ENCODE measurements around the gene ZMYND12.
A peak's percentile ranks its signal among the peaks of the same experiment; 100 is the strongest.

ZMYND12 gene

GRCh38 chr1:42439940-42440339, 15.9 kb downstream of the ZMYND12 start:
- DNase-seq, result no peak

GRCh38 chr1:42434340-42434739, 21.5 kb downstream of the ZMYND12 start:
- DNase-seq, result no peak

GRCh38 chr1:42433369-42433768, 22.5 kb downstream of the ZMYND12 start:
- no peak for DNase-seq

GRCh38 chr1:42432714-42433113, 23.1 kb downstream of the ZMYND12 start:
- no peak for DNase-seq

GRCh38 chr1:42431514-42431913, 24.3 kb downstream of the ZMYND12 start:
- no peak for DNase-seq

- DNase-seq, result no peak
Observed at GRCh38 chr1:42430286-42431135, 25.3 kb downstream of the ZMYND12 start.

GRCh38 chr1:42429603-42430002, 26.2 kb downstream of the ZMYND12 start:
- peak; percentile 51 for DNase-seq

GRCh38 chr1:42427240-42427639, 28.6 kb downstream of the ZMYND12 start:
- DNase-seq, result no peak

- peak; percentile 37 for DNase-seq
Observed at GRCh38 chr1:42424201-42424600, 31.6 kb downstream of the ZMYND12 start.

GRCh38 chr1:42423681-42424080, 32.1 kb downstream of the ZMYND12 start:
- peak; percentile 73 for DNase-seq

- DNase-seq, result peak; percentile 82
Observed at GRCh38 chr1:42422737-42423136, 33.1 kb downstream of the ZMYND12 start.

- DNase-seq, result peak; percentile 91
Observed at GRCh38 chr1:42420911-42421585, 34.8 kb downstream of the ZMYND12 start.

- no peak for DNase-seq
Observed at GRCh38 chr1:42420121-42420520, 35.7 kb downstream of the ZMYND12 start.

GRCh38 chr1:42419126-42419821, 36.5 kb downstream of the ZMYND12 start:
- no peak for DNase-seq

GRCh38 chr1:42418516-42418915, 37.3 kb downstream of the ZMYND12 start:
- no peak for DNase-seq

GRCh38 chr1:42417166-42417565, 38.7 kb downstream of the ZMYND12 start:
- DNase-seq, result no peak

- DNase-seq, result no peak
Observed at GRCh38 chr1:42414551-42415496, 41.0 kb downstream of the ZMYND12 start.

- DNase-seq, result no peak
Observed at GRCh38 chr1:42403880-42404400, 51.9 kb downstream of the ZMYND12 start.

- no peak for DNase-seq
Observed at GRCh38 chr1:42399315-42400100, 56.3 kb downstream of the ZMYND12 start.

GRCh38 chr1:42392967-42393848, 62.6 kb downstream of the ZMYND12 start:
- DNase-seq, result no peak
